NCI-H128 (cell line): Measurements from ENCODE around the gene PRAMEF11.
"Not testable (repeated sequence)": the region's sequence is repeated elsewhere in the genome, so short reads cannot be mapped to it uniquely, and the experiment has no call there.

ENCODE experiments used
- DNase-seq: peaks from one replicate; lab custom pipeline; 2025; ENCODE audit not compliant: unreplicated experiment; lab: John Stamatoyannopoulos, UW

The PRAMEF11 gene

GRCh38 chr1:12831310-12831709 is at the start of gene PRAMEF11:
PRAMEF11 (minus strand) TSS chr1:12831410; CDS start chr1:12828789, 2,621 bp downstream.
- DNase-seq = not testable (repeated sequence)

- not testable (repeated sequence) for DNase-seq
These were observed 47.2 kb upstream of the PRAMEF11 start for GRCh38 chr1:12878453-12878852.

GRCh38 chr1:12863131-12863880 is 32.1 kb upstream of the PRAMEF11 start:
- not testable (repeated sequence) for DNase-seq

- DNase-seq = not testable (repeated sequence)
These were observed 25.6 kb upstream of the PRAMEF11 start, which contains the start of gene PRAMEF2 for GRCh38 chr1:12856786-12857185. PRAMEF2 (plus strand) TSS chr1:12857086; CDS start chr1:12859010, 1,924 bp downstream.

- DNase-seq = no peak
These were observed 20.6 kb upstream of the PRAMEF11 start for GRCh38 chr1:12851779-12852178.

- DNase-seq = not testable (repeated sequence)
These were observed 17.4 kb upstream of the PRAMEF11 start, which contains the start of gene HNRNPCL1 for GRCh38 chr1:12848620-12849019. HNRNPCL1 (minus strand) TSS chr1:12848720; CDS start chr1:12848289, 431 bp downstream.

- not testable (repeated sequence) for DNase-seq
These were observed 2.0 kb upstream of the PRAMEF11 start for GRCh38 chr1:12833251-12833650.

GRCh38 chr1:12819061-12819460 is 12.1 kb downstream of the PRAMEF11 start:
- not testable (repeated sequence) for DNase-seq

GRCh38 chr1:12811409-12811784 is 19.8 kb downstream of the PRAMEF11 start:
- no peak for DNase-seq

- no peak for DNase-seq
These were observed 20.4 kb downstream of the PRAMEF11 start for GRCh38 chr1:12810691-12811408.

GRCh38 chr1:12809933-12810332 is 21.3 kb downstream of the PRAMEF11 start:
- no peak for DNase-seq

- no peak for DNase-seq
These were observed 31.5 kb downstream of the PRAMEF11 start for GRCh38 chr1:12799730-12800129.

GRCh38 chr1:12798911-12799310 is 32.3 kb downstream of the PRAMEF11 start:
- no peak for DNase-seq

GRCh38 chr1:12791097-12791496 is 40.1 kb downstream of the PRAMEF11 start, which contains the start of gene PRAMEF1:
PRAMEF1 (plus strand) TSS chr1:12791397; CDS start chr1:12793228, 1,831 bp downstream.
- not testable (repeated sequence) for DNase-seq

GRCh38 chr1:12784729-12785128 is 46.5 kb downstream of the PRAMEF11 start:
- DNase-seq = not testable (repeated sequence)

GRCh38 chr1:12783783-12784182 is 47.4 kb downstream of the PRAMEF11 start:
- DNase-seq = not testable (repeated sequence)

GRCh38 chr1:12781488-12781887 is 49.7 kb downstream of the PRAMEF11 start:
- not testable (repeated sequence) for DNase-seq

- DNase-seq = no peak
These were observed 52.3 kb downstream of the PRAMEF11 start for GRCh38 chr1:12778907-12779306.

GRCh38 chr1:12778061-12778460 is 53.1 kb downstream of the PRAMEF11 start:
- no peak for DNase-seq

GRCh38 chr1:12776801-12777557 is 54.2 kb downstream of the PRAMEF11 start:
- no peak for DNase-seq

- no peak for DNase-seq
These were observed 55.8 kb downstream of the PRAMEF11 start for GRCh38 chr1:12775443-12775842.
